OCI-LY7 (cell line): ENCODE measurements around the gene FRMPD2.

ENCODE experiments used
- EZH2phosphoT487 ChIP-seq: fragments of 200-600 bp; sonication (generic); IDR thresholded peaks from 2 replicates; pipeline ENCODE4 v1.6.1; 2018; ENCODE audit warnings: low read depth, borderline replicate concordance, mild to moderate bottlenecking, mixed run types, antibody characterized with exemption, low read length, moderate library complexity, mixed read lengths
- TF ChIP-seq, protein P1 (sequence below): fragments of 200-600 bp; sonication (generic); conservative IDR thresholded peaks from 2 replicates; pipeline ENCODE4 v1.5.1; 2014; ENCODE audit warnings: mild to moderate bottlenecking, antibody characterized with exemption, low read length, moderate library complexity, mixed read lengths

DNA sequence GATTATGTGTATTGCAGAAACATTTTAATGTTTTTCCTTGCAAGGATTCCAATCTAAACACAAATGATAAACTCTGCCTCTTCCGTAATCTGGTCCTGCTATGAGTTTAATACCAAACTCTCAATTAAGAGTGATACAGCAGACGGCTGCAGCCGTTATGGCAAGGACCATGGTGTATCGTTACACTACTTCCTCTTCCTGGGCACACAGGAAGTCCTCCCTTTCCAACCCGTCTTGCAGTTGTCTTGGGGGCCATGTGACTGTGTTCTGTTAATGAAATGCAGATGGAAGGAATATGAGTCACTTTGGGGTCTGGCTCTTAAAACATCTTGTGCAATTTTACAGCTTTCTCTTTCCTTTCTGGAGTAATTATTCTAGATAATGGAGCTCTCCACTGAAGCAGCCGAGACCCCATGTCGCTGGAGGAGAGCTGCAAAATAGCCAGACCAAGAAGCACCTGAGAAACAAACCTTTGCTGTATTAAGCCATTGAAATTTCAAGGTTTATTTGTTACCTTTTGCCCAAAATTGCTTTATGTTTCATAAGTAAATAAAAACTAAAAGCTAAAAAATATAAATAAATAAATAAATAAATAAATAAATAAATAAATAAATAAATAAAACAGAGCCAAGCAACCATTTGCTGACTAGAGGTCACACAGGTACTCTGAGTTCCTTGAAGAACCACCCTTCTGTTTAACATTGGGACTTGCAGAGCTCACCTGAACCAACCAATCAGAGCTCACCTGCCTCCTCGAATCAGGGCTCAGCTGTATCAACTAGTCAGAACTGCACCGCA, 74.7 kb downstream of the FRMPD2 start:
- TF ChIP-seq, protein P1, sequence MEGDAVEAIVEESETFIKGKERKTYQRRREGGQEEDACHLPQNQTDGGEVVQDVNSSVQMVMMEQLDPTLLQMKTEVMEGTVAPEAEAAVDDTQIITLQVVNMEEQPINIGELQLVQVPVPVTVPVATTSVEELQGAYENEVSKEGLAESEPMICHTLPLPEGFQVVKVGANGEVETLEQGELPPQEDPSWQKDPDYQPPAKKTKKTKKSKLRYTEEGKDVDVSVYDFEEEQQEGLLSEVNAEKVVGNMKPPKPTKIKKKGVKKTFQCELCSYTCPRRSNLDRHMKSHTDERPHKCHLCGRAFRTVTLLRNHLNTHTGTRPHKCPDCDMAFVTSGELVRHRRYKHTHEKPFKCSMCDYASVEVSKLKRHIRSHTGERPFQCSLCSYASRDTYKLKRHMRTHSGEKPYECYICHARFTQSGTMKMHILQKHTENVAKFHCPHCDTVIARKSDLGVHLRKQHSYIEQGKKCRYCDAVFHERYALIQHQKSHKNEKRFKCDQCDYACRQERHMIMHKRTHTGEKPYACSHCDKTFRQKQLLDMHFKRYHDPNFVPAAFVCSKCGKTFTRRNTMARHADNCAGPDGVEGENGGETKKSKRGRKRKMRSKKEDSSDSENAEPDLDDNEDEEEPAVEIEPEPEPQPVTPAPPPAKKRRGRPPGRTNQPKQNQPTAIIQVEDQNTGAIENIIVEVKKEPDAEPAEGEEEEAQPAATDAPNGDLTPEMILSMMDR = no peak
- TF ChIP-seq EZH2phosphoT487 = no peak
